K562 (cell line): ENCODE data around the gene STEAP2. TPM values are rescaled to one million over a fixed set of nuclear protein-coding genes. Genes with fewer than 3 reads are reported as not detected.

Source experiments
- ATF7 ChIP-seq: fragments of 450-650 bp; IDR thresholded peaks from 2 replicates; pipeline ENCODE4 v1.7.1; 2014; ENCODE audit warnings: mild to moderate bottlenecking, moderate library complexity
- BHLHE40 ChIP-seq: IDR thresholded peaks from 2 replicates; pipeline ENCODE4 v1.6.1; 2011; ENCODE audit warnings: low read length, improper control_type of control experiment
- CBFA2T3 ChIP-seq: fragments of 450-650 bp; IDR thresholded peaks from 2 replicates; pipeline ENCODE4 v1.6.1; 2017
- CCAR2 ChIP-seq: fragments of 200-400 bp; formaldehyde crosslinking; IDR thresholded peaks from 2 replicates; pipeline ENCODE4 v1.6.1; 2017; ENCODE audit warnings: mild to moderate bottlenecking, low read depth, low read length
- HDAC2 ChIP-seq: fragments of 450-650 bp; IDR thresholded peaks from 2 replicates; pipeline ENCODE4 v1.6.1; 2016; ENCODE audit warnings: mild to moderate bottlenecking
- JUN ChIP-seq, 2 experiments: sonication (generic) in 1 of 2; formaldehyde crosslinking in 1 of 2; IDR thresholded peaks; 2 replicates each; pipeline versions ENCODE4 v1.6.1 to v1.8.0; 2012 to 2022; ENCODE audit warnings: borderline replicate concordance in 2 of 2, mild to moderate bottlenecking in 2 of 2, improper control_type of control experiment in 1 of 2, low read depth in 1 of 2, low read length in 1 of 2, missing genetic modification reagents in 1 of 2
- ZNF311 ChIP-seq: fragments of 250-450 bp; sonication (Bioruptor Pico); IDR thresholded peaks from 2 replicates; pipeline ENCODE4 v1.4.0; 2020; ENCODE audit warnings: mild to moderate bottlenecking, moderate library complexity
- ZSCAN29 ChIP-seq: fragments of 450-650 bp; IDR thresholded peaks from 2 replicates; pipeline ENCODE4 v1.6.1; 2017
- polyA plus RNA-seq, 8 experiments: library from polyadenylated mRNA; depleted of rRNA in 4 of 8; stranded (reverse) in 5 of 8; unstranded in 3 of 8; fragments of >200 nt; fragmentation: Nextera tagmentation in 2 of 8; fragmentation: Illumina TruSeq in 1 of 8; extraction: Ambion mirVana in 2 of 8; extraction: Trizol in 1 of 8; gene quantifications; 2 replicates each; pipeline versions ENCODE4 v1.2.1 to v1.2.3, GENCODE V29; 2011 to 2014; ENCODE audit warnings: inconsistent platforms in 1 of 8, missing spikeins in 1 of 8
- total RNA-seq, 7 experiments: library from RNA; depleted of rRNA in 6 of 7; stranded (reverse); fragments of >200 nt in 6 of 7; fragmentation: Illumina TruSeq in 2 of 7; extraction: Trizol in 2 of 7; gene quantifications; 2 replicates each; pipeline versions ENCODE4 v1.2.1 to v1.2.3, GENCODE V29; 2011 to 2021; ENCODE audit warnings: low replicate concordance in 1 of 7
- TF ChIP-seq, protein P1 (sequence below), 2 experiments: fragments of 450-650 bp in 1 of 2; sonication (generic) in 1 of 2; formaldehyde crosslinking in 1 of 2; IDR thresholded peaks; 2 replicates each; pipeline versions ENCODE4 v1.7.1 to v1.9.0; 2016 to 2022; ENCODE audit warnings: inconsistent platforms in 1 of 2, mild to moderate bottlenecking in 1 of 2, missing genetic modification reagents in 1 of 2

The STEAP2 gene
- total and polyA plus RNA-seq, 9 of the 15 experiments (the other 6 are each of a cell fraction or from before 2014, with no cell fraction given): 0.02 to 0.03 TPM; not detected in 7

- TF ChIP-seq ZNF311 (CRISPR knock-in tag) (no peak), CBFA2T3 (peak; percentile 55), CCAR2 (no peak), JUN (IDR thresholded peaks at IDR 0.05; ENCODE audit: borderline replicate concordance, low read depth, low read length) (peak; percentile 55; the same call in 1 of the 2 replicates), JUN (CRISPR knock-in tag; IDR thresholded peaks at IDR 0.05; ENCODE audit: borderline replicate concordance) (no peak), BHLHE40 (peak; percentile 47; the same call in 1 of the 2 replicates), ZSCAN29 (no peak), ATF7 (peak; percentile 84), HDAC2 (0 out of 2 replicates have a peak, but pooled peaks have one; percentile 18)
- TF ChIP-seq, protein P1, sequence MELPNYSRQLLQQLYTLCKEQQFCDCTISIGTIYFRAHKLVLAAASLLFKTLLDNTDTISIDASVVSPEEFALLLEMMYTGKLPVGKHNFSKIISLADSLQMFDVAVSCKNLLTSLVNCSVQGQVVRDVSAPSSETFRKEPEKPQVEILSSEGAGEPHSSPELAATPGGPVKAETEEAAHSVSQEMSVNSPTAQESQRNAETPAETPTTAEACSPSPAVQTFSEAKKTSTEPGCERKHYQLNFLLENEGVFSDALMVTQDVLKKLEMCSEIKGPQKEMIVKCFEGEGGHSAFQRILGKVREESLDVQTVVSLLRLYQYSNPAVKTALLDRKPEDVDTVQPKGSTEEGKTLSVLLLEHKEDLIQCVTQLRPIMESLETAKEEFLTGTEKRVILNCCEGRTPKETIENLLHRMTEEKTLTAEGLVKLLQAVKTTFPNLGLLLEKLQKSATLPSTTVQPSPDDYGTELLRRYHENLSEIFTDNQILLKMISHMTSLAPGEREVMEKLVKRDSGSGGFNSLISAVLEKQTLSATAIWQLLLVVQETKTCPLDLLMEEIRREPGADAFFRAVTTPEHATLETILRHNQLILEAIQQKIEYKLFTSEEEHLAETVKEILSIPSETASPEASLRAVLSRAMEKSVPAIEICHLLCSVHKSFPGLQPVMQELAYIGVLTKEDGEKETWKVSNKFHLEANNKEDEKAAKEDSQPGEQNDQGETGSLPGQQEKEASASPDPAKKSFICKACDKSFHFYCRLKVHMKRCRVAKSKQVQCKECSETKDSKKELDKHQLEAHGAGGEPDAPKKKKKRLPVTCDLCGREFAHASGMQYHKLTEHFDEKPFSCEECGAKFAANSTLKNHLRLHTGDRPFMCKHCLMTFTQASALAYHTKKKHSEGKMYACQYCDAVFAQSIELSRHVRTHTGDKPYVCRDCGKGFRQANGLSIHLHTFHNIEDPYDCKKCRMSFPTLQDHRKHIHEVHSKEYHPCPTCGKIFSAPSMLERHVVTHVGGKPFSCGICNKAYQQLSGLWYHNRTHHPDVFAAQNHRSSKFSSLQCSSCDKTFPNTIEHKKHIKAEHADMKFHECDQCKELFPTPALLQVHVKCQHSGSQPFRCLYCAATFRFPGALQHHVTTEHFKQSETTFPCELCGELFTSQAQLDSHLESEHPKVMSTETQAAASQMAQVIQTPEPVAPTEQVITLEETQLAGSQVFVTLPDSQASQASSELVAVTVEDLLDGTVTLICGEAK (IDR thresholded peaks at IDR 0.05): no peak
- TF ChIP-seq, protein P1 (CRISPR knock-in tag; IDR thresholded peaks at IDR 0.05): no peak
These were observed 27.5 kb downstream of the STEAP2 start (continued) for GRCh38 chr7:90239050-90239449.
